Measurements from ENCODE around the gene SPATS2. TPM values are rescaled to one million over a fixed set of nuclear protein-coding genes. Genes with fewer than 3 reads are reported as not detected.

Gene SPATS2
- total and polyA plus RNA-seq, 10 of the 15 experiments (the other 5 are each of a cell fraction or from before 2014, with no cell fraction given): 9.0 to 54.2 (median 27.5) TPM

- TF ChIP-seq CHD2 (IDR thresholded peaks at IDR 0.05; ENCODE audit: borderline replicate concordance, low read depth, low read length) (no peak), KAT2A (conservative IDR thresholded peaks at IDR 0.05; ENCODE audit: control insufficient read depth, low read depth, low read length) (no peak), NR2C1 (IDR thresholded peaks at IDR 0.05) (no peak), BCL11A (IDR thresholded peaks at IDR 0.05; ENCODE audit: low read depth, low read length) (no peak)
Measured at GRCh38 chr12:49397000-49397399, 29.7 kb downstream of the SPATS2 start (continued).

- in situ Hi-C loops (cut with MboI): no loop called here
- 94% methylated on average over 1 of the region's 1 CpG for WGBS (ENCODE audit: insufficient coverage, insufficient replicate concordance, low lambda C conversion rate, missing lambda C conversion rate)
- BruUV-seq (replicated peaks): no TSS peak
- no peaks in the 10 kb centered on the region for H3K27me3 ChIP-seq (replicated peaks in 1 of 2; ENCODE audit: control insufficient read depth in 2 of 2, insufficient read depth in 2 of 2, low read length in 1 of 2)
- no peak overlapping the region for H3K27ac ChIP-seq (ENCODE audit: control insufficient read depth, insufficient read depth)
- FAIRE-seq (no peak), ATAC-seq (no peak), DNase-seq (ENCODE audit: low read depth, low spot score) (no peak)
- no peaks in the 10 kb centered on the region for H3K9me3 ChIP-seq (replicated peaks; ENCODE audit: control insufficient read depth, insufficient read depth, low read length)
- no peaks in the 10 kb centered on the region for H3K4me1 ChIP-seq (ENCODE audit: control insufficient read depth, insufficient read depth, low read length)
- no peak overlapping the region for H3K4me3 ChIP-seq
- H4K20me1 ChIP-seq (ENCODE audit: control insufficient read depth, insufficient read depth): 0 out of 2 replicates have a peak, but pooled peaks cover 3% of the 10 kb centered on the region
- TF ChIP-seq TCF3 (IDR thresholded peaks at IDR 0.05; ENCODE audit: borderline replicate concordance, insufficient read depth, low read depth, low read length) (no peak), BCL11A (IDR thresholded peaks at IDR 0.05; ENCODE audit: low read depth, low read length) (no peak), ZNF384 (IDR thresholded peaks at IDR 0.05; ENCODE audit: borderline replicate concordance, low read depth, low read length) (no peak), YY1 (IDR thresholded peaks at IDR 0.05; ENCODE audit: low read depth, low read length) (no peak), ATF7 (IDR thresholded peaks at IDR 0.05; ENCODE audit: low read depth) (no peak), POLR2AphosphoS2 (IDR thresholded peaks at IDR 0.05; ENCODE audit: low read depth, low read length) (no peak), NFYA (IDR thresholded peaks at IDR 0.05; ENCODE audit: borderline replicate concordance, low read depth, low read length) (no peak), MXI1 (IDR thresholded peaks at IDR 0.05; ENCODE audit: low read depth, low read length) (no peak), YBX1 (IDR thresholded peaks at IDR 0.05) (no peak), NFYB (IDR thresholded peaks at IDR 0.05; ENCODE audit: insufficient read depth, low read depth, low read length) (no peak), HDAC2 (IDR thresholded peaks at IDR 0.05) (no peak), SKIL (IDR thresholded peaks at IDR 0.05; ENCODE audit: low read depth, poor library complexity, severe bottlenecking) (no peak)
- H3K79me2 ChIP-seq (ENCODE audit: control insufficient read depth, insufficient read depth, low read length): peaks cover 54% of the 10 kb centered on the region
- H3K9ac ChIP-seq (ENCODE audit: control insufficient read depth, insufficient read depth, low read length): no peak overlapping the region
- ChIA-PET SMC1A (ENCODE audit: uncharacterized antibody, unreplicated experiment) (interaction anchor here (0.5 to 4.1 kb wide), 5 partner anchors 10 to 43 kb away, joined by 3 to 20 read pairs (median 4); no protein-coding TSS in a partner anchor), CTCF (interaction anchor here (0.9 to 1.4 kb wide), 4 partner anchors 8 to 71 kb away, joined by 3 to 4 read pairs (median 4); no protein-coding TSS in a partner anchor), POLR2A (interaction anchor here (0.6 kb wide), 1 partner anchor 10 kb away, joined by 3 read pairs; no protein-coding TSS in a partner anchor), RAD21 (ENCODE audit: unreplicated experiment) (interaction anchor here (0.7 to 1.2 kb wide), 3 partner anchors 10 to 42 kb away, joined by 3 to 5 read pairs (median 3); no protein-coding TSS in a partner anchor)
- H2AFZ ChIP-seq (ENCODE audit: control insufficient read depth, low read depth, low read length): no peak overlapping the region
- intact Hi-C loops (cut with micrococcal nuclease; ENCODE audit: unreplicated experiment): no loop called here
- H3K36me3 ChIP-seq (ENCODE audit: control insufficient read depth in 2 of 2, insufficient read depth in 2 of 2, low read length in 1 of 2): peaks cover 0 to 4% of the 10 kb centered on the region in 2 experiments; a peak in 2 of 4 replicates
- H3K4me2 ChIP-seq (ENCODE audit: control insufficient read depth, insufficient read depth): no peak overlapping the region
Measured at GRCh38 chr12:49400304-49400703, 33.0 kb downstream of the SPATS2 start.
